Measurements from ENCODE around the gene PRTFDC1. TPM values are rescaled to one million over a fixed set of nuclear protein-coding genes. Genes with fewer than 3 reads are reported as not detected.
A peak's percentile ranks its signal among the peaks of the same experiment; 100 is the strongest.

The PRTFDC1 gene
- total RNA-seq, 5 donors from 2014 or later (not counting 1 experiment from before 2014, with no cell fraction given), result 0.43 to 1.5 (median 0.76) TPM

GRCh38 chr10:24952707-24953645 lies 570 bp upstream of the PRTFDC1 start:
- Histone ChIP-seq H3K4me3 (ENCODE audit: control insufficient read depth in 1 of 2, extremely low read depth in 1 of 2, low read length in 1 of 2) (peak overlapping the region; percentile 62 to 73), H3K27me3 (replicated peaks in 1 of 2; ENCODE audit: control insufficient read depth in 2 of 2, extremely low read depth in 1 of 2, insufficient read depth in 2 of 2, low read length in 1 of 2) (no peaks in the 10 kb centered on the region), H3K36me3 (ENCODE audit: control insufficient read depth in 2 of 2, extremely low read depth in 1 of 2, insufficient read depth in 1 of 2, low read length in 1 of 2) (no peaks in the 10 kb centered on the region), H3K9me3 (no peaks in the 10 kb centered on the region), H3K27ac (ENCODE audit: low read length) (peak overlapping the region; percentile 43), H3K4me1 (ENCODE audit: control insufficient read depth in 1 of 2, extremely low read depth in 1 of 2, insufficient read depth in 2 of 2, low read length in 2 of 2) (peaks cover 0 to 14% of the 10 kb centered on the region in 2 experiments)
- DNase-seq (peak; percentile 4 to 76 (median 45)), ATAC-seq (replicated peaks in 1 of 4) (peak; percentile 82 to 90 (median 83))
- peak overlapping the region; percentile 75 to 77 for H3K27ac Mint-ChIP-seq
- ChIA-PET CTCF (interaction anchor here (0.6 to 1.2 kb wide), 10 partner anchors 16 to 1407 kb away, joined by 3 to 10 read pairs (median 4); no protein-coding TSS in a partner anchor), POLR2A (interaction anchor here (0.6 to 1.1 kb wide), 3 partner anchors 11 to 319 kb away, joined by 3 to 11 read pairs (median 6); no protein-coding TSS in a partner anchor)
- no peaks in the 10 kb centered on the region for H3K36me3 Mint-ChIP-seq
- H3K4me3 Mint-ChIP-seq, result peak overlapping the region; percentile 74 to 83 (median 83)
- 13% methylated on average over 46 of the region's 53 CpGs for WGBS (ENCODE audit: insufficient coverage)
- peaks cover 0 to 2% of the 10 kb centered on the region in 2 donors for H3K27me3 Mint-ChIP-seq
- H3K9me3 Mint-ChIP-seq, result no peaks in the 10 kb centered on the region
- H3K4me1 Mint-ChIP-seq, result peaks cover 11 to 32% (median 13%) of the 10 kb centered on the region in 3 donors

DNA sequence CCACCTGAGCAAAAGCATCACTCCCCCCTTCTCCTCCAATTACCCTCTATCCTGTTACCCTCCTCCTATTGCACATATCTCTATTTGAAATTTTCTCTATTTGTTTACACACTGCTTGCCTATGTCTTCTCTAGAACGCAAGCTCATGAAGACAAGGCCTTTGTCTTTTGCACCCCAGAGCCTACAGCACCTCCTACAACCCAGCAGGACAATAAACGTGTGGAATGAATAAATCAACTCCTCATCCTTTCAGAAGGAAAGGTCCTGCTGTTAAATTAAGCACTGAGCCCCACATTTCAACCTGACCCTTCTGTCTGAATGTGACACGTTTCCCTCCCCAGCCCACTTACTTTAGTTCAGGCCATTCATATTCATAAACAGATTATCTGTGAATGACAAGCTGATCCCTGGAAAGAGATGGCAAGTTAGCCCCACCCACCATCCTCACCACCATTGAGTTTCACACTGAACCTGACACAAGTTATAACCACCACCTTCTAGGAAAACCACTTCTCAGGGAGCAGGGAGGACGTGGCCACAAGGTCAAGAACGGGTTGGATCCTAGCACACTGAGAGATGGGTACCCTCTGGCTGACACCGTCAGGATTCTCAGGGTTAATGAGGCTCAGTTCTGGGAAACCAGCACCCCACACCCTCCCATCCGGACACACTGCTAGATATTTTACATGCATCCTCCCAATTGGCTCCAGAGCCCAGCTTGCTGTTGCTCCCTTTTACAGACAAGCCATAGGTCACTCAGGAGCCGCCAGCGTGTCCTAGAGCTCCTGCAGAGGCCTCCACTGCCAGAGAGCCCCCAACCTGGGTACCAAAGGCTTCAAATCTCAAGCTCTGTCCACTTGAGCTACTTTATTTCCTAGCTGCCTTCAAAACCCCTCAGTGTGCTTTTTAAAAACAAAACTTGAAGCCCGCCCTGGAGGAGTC lies 934 bp downstream of the PRTFDC1 start:
- WGBS (ENCODE audit: insufficient coverage), result 74% methylated on average over 8 of the region's 10 CpGs
- Histone ChIP-seq H3K36me3 (ENCODE audit: control insufficient read depth in 2 of 2, extremely low read depth in 1 of 2, insufficient read depth in 1 of 2, low read length in 1 of 2) (no peaks in the 10 kb centered on the region), H3K27me3 (replicated peaks in 1 of 2; ENCODE audit: control insufficient read depth in 2 of 2, extremely low read depth in 1 of 2, insufficient read depth in 2 of 2, low read length in 1 of 2) (no peaks in the 10 kb centered on the region), H3K9me3 (no peaks in the 10 kb centered on the region), H3K4me1 (ENCODE audit: control insufficient read depth in 1 of 2, extremely low read depth in 1 of 2, insufficient read depth in 2 of 2, low read length in 2 of 2) (peaks cover 0 to 14% of the 10 kb centered on the region in 2 experiments), H3K27ac (ENCODE audit: low read length) (no peak overlapping the region), H3K4me3 (ENCODE audit: control insufficient read depth in 1 of 2, extremely low read depth in 1 of 2, low read length in 1 of 2) (peak overlapping the region; percentile 71 to 73)
- ATAC-seq (replicated peaks in 1 of 4) (peak in 2 of 4 experiments; percentile 6 to 13), DNase-seq (peak in 4 of 35 experiments; percentile 1 to 14 (median 2))
- Mint-ChIP-seq H3K27me3 (peaks cover 0 to 2% of the 10 kb centered on the region in 2 donors), H3K4me1 (peaks cover 11 to 40% (median 15%) of the 10 kb centered on the region in 3 donors), H3K9me3 (no peaks in the 10 kb centered on the region), H3K27ac (peak overlapping the region; percentile 65 to 81), H3K36me3 (no peaks in the 10 kb centered on the region), H3K4me3 (peak overlapping the region; percentile 77 to 83 (median 80))
- POLR2A ChIA-PET, result interaction anchor here in 1 of 2 donors (0.6 to 1.1 kb wide), 2 partner anchors 259 to 318 kb away, joined by 3 read pairs; no protein-coding TSS in a partner anchor
- CTCF ChIA-PET, result interaction anchor here in 1 of 2 donors (0.7 to 1.2 kb wide), 4 partner anchors 24 to 388 kb away, joined by 3 to 4 read pairs (median 3); no protein-coding TSS in a partner anchor

GRCh38 chr10:24950439-24950838 lies 2.0 kb downstream of the PRTFDC1 start:
- Histone ChIP-seq H3K36me3 (ENCODE audit: control insufficient read depth in 2 of 2, extremely low read depth in 1 of 2, insufficient read depth in 1 of 2, low read length in 1 of 2) (no peaks in the 10 kb centered on the region), H3K9me3 (no peaks in the 10 kb centered on the region), H3K27ac (ENCODE audit: low read length) (no peak overlapping the region), H3K4me1 (ENCODE audit: control insufficient read depth in 1 of 2, extremely low read depth in 1 of 2, insufficient read depth in 2 of 2, low read length in 2 of 2) (peaks cover 0 to 14% of the 10 kb centered on the region in 2 experiments), H3K4me3 (ENCODE audit: control insufficient read depth in 1 of 2, extremely low read depth in 1 of 2, low read length in 1 of 2) (no peak overlapping the region), H3K27me3 (replicated peaks in 1 of 2; ENCODE audit: control insufficient read depth in 2 of 2, extremely low read depth in 1 of 2, insufficient read depth in 2 of 2, low read length in 1 of 2) (no peaks in the 10 kb centered on the region)
- peaks cover 11 to 40% (median 15%) of the 10 kb centered on the region in 3 donors for H3K4me1 Mint-ChIP-seq
- no peak for ATAC-seq (replicated peaks in 1 of 4)
- no peaks in the 10 kb centered on the region for H3K9me3 Mint-ChIP-seq
- 95% methylated on average over 2 of the region's 5 CpGs for WGBS (ENCODE audit: insufficient coverage)
- no peak overlapping the region for H3K4me3 Mint-ChIP-seq
- CTCF ChIA-PET, result no interaction called here
- H3K27me3 Mint-ChIP-seq, result peaks cover 0 to 2% of the 10 kb centered on the region in 2 donors
- H3K27ac Mint-ChIP-seq, result peak overlapping the region in 1 of 2 donors; percentile 7
- no peak for DNase-seq
- no peaks in the 10 kb centered on the region for H3K36me3 Mint-ChIP-seq
- POLR2A ChIA-PET, result no interaction called here

GRCh38 chr10:24949616-24950015 lies 2.8 kb downstream of the PRTFDC1 start:
- 100% methylated on average over 1 of the region's 3 CpGs for WGBS (ENCODE audit: insufficient coverage)
- POLR2A ChIA-PET, result no interaction called here

DNA sequence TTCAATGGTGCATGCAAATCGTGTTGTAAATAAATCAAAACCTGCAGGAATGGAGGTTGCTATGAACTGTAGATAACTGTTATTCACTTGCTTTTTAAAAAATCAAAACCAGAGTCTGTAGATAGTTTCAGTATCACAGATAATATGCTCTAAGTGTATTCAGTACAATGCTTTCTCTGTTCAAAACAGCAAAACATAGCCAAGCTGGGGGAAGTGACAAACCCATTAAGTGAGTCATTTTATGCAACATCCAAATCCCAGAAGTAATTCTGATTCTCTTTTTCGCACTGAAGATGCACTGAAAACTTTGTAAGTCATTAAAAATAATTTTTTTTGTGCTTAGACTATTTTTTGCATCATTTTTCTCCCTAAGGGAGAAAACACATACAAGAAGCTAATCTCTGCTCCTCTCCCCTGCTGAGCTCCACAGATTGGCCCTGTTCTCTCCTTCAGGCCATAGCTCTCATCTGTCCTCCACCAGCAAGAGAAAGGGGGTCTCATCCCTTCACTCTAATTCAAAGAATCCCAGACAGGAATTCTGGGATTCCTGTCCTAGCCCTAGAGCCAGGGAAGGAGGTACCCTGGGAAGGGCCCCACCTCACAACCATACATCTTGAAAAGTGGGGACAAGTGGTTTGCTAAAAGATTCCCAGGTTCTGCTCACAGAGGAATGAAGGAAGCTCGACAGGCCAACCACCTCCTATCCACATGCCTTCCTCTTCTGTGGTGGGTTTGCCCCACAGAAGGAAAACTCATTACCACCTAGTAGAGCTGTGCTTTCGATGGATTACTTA lies 4.9 kb downstream of the PRTFDC1 start:
- no peak overlapping the region for H3K27ac ChIP-seq (ENCODE audit: low read length)
- H3K9me3 ChIP-seq, result no peaks in the 10 kb centered on the region
- Mint-ChIP-seq H3K4me3 (no peak overlapping the region), H3K9me3 (no peaks in the 10 kb centered on the region), H3K27ac (peak overlapping the region; percentile 56 to 61), H3K4me1 (peaks cover 6 to 29% (median 8%) of the 10 kb centered on the region in 3 donors), H3K27me3 (no peaks in the 10 kb centered on the region), H3K36me3 (no peaks in the 10 kb centered on the region)
- 100% methylated on average over 1 of the region's 4 CpGs for WGBS (ENCODE audit: insufficient coverage)
- no peaks in the 10 kb centered on the region for H3K36me3 ChIP-seq (ENCODE audit: control insufficient read depth in 2 of 2, extremely low read depth in 1 of 2, insufficient read depth in 1 of 2, low read length in 1 of 2)
- H3K4me3 ChIP-seq (ENCODE audit: control insufficient read depth in 1 of 2, extremely low read depth in 1 of 2, low read length in 1 of 2), result no peak overlapping the region
- H3K27me3 ChIP-seq (replicated peaks in 1 of 2; ENCODE audit: control insufficient read depth in 2 of 2, extremely low read depth in 1 of 2, insufficient read depth in 2 of 2, low read length in 1 of 2), result no peaks in the 10 kb centered on the region
- no peak for DNase-seq
- ATAC-seq (replicated peaks in 1 of 4), result no peak
- ChIA-PET CTCF (no interaction called here), POLR2A (interaction anchor here in 1 of 2 donors (0.6 kb wide), 1 partner anchor 1460 kb away, joined by 8 read pairs; no protein-coding TSS in a partner anchor)
- H3K4me1 ChIP-seq (ENCODE audit: control insufficient read depth in 1 of 2, extremely low read depth in 1 of 2, insufficient read depth in 2 of 2, low read length in 2 of 2), result peaks cover 0 to 9% of the 10 kb centered on the region in 2 experiments

More at GRCh38 chr10:24949616-24950015, 2.8 kb downstream of the PRTFDC1 start:
- H3K36me3 ChIP-seq (ENCODE audit: control insufficient read depth in 2 of 2, extremely low read depth in 1 of 2, insufficient read depth in 1 of 2, low read length in 1 of 2), result no peaks in the 10 kb centered on the region
- no peak for ATAC-seq (replicated peaks in 1 of 4)
- CTCF ChIA-PET, result no interaction called here
- H3K36me3 Mint-ChIP-seq, result no peaks in the 10 kb centered on the region
- DNase-seq, result no peak
- H3K27ac Mint-ChIP-seq, result no peak overlapping the region
- no peaks in the 10 kb centered on the region for H3K9me3 ChIP-seq
- peaks cover 15 to 40% (median 17%) of the 10 kb centered on the region in 3 donors for H3K4me1 Mint-ChIP-seq
- H3K4me3 Mint-ChIP-seq, result no peak overlapping the region
- H3K4me1 ChIP-seq (ENCODE audit: control insufficient read depth in 1 of 2, extremely low read depth in 1 of 2, insufficient read depth in 2 of 2, low read length in 2 of 2), result peaks cover 0 to 14% of the 10 kb centered on the region in 2 experiments
- H3K27me3 ChIP-seq (replicated peaks in 1 of 2; ENCODE audit: control insufficient read depth in 2 of 2, extremely low read depth in 1 of 2, insufficient read depth in 2 of 2, low read length in 1 of 2), result no peaks in the 10 kb centered on the region
- no peak overlapping the region for H3K4me3 ChIP-seq (ENCODE audit: control insufficient read depth in 1 of 2, extremely low read depth in 1 of 2, low read length in 1 of 2)
- H3K27me3 Mint-ChIP-seq, result peaks cover 0 to 2% of the 10 kb centered on the region in 2 donors
- no peaks in the 10 kb centered on the region for H3K9me3 Mint-ChIP-seq
- no peak overlapping the region for H3K27ac ChIP-seq (ENCODE audit: low read length)
